Muscle layer of duodenum (tissue), 2 donors: Measurements from ENCODE around the gene PCDHGA6.
"Not testable (repeated sequence)": the region's sequence is repeated elsewhere in the genome, so short reads cannot be mapped to it uniquely, and the experiment has no call there.

Experiments
- H3K27ac ChIP-seq: one replicate; pipeline ENCODE4 v1.7.0; 2013; ENCODE audit warnings: mild to moderate bottlenecking, low read length
- H3K27me3 ChIP-seq: one replicate; pipeline ENCODE4 v1.7.0; 2013; ENCODE audit warnings: low read depth, mild to moderate bottlenecking, control low read depth, low read length
- H3K36me3 ChIP-seq, 2 donors: one replicate each; pipeline ENCODE4 v1.7.0; 2013; ENCODE audit warnings: low read length in 2 of 2, control low read depth in 1 of 2, mild to moderate bottlenecking in 1 of 2; ENCODE audit not compliant: insufficient read depth in 2 of 2, control insufficient read depth in 1 of 2
- H3K4me1 ChIP-seq, 2 donors: one replicate each; pipeline ENCODE4 v1.7.0; 2013; ENCODE audit warnings: low read length in 2 of 2, mild to moderate bottlenecking in 2 of 2, control low read depth in 1 of 2, moderate library complexity in 1 of 2; ENCODE audit not compliant: insufficient read depth in 2 of 2, control insufficient read depth in 1 of 2
- H3K4me3 ChIP-seq, 2 donors: one replicate each; pipeline ENCODE4 v1.7.0; 2013; ENCODE audit warnings: low read length in 2 of 2, low read depth in 1 of 2, mild to moderate bottlenecking in 1 of 2
- H3K9me3 ChIP-seq, 2 donors: one replicate each; pipeline ENCODE4 v1.7.0; 2013; ENCODE audit warnings: low read length in 2 of 2, control low read depth in 1 of 2, mild to moderate bottlenecking in 1 of 2; ENCODE audit not compliant: control insufficient read depth in 1 of 2
- donor health status: healthy.

Gene PCDHGA6

DNA sequence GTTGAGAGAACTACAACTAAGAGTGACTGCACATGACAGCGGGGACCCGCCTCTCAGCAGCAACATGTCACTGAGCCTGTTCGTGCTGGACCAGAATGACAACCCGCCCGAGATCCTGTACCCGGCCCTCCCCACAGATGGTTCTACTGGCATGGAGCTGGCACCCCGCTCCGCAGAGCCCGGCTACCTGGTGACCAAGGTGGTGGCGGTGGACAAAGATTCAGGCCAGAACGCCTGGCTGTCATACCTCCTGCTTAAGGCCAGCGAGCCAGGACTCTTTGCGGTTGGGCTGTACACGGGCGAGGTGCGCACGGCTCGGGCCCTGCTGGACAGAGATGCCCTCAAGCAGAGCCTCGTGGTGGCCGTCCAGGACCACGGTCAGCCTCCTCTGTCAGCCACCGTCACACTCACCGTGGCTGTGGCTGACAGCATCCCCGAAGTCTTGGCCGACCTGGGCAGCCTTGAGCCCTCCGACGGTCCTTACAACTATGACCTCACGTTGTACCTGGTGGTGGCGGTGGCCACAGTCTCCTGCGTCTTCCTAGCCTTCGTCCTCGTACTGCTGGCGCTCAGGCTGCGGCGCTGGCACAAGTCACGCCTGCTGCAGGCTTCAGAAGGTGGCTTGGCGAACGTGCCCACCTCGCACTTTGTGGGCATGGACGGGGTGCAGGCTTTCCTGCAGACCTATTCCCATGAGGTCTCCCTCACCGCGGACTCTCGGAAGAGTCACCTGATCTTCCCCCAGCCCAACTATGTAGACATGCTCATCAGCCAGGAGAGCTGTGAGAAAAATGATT lies 11.0 kb downstream of the PCDHGA6 start:
- H3K27me3 ChIP-seq: no peaks in the 10 kb centered on the region
- peaks cover 0 to 11% of the 10 kb centered on the region in 2 donors for H3K36me3 ChIP-seq
- peak overlapping the region in 1 of 2 donors; percentile 73 for H3K4me3 ChIP-seq
- H3K27ac ChIP-seq: no peak overlapping the region
- peaks cover 63 to 87% of the 10 kb centered on the region in 2 donors for H3K9me3 ChIP-seq
- H3K4me1 ChIP-seq: no peaks in the 10 kb centered on the region

DNA sequence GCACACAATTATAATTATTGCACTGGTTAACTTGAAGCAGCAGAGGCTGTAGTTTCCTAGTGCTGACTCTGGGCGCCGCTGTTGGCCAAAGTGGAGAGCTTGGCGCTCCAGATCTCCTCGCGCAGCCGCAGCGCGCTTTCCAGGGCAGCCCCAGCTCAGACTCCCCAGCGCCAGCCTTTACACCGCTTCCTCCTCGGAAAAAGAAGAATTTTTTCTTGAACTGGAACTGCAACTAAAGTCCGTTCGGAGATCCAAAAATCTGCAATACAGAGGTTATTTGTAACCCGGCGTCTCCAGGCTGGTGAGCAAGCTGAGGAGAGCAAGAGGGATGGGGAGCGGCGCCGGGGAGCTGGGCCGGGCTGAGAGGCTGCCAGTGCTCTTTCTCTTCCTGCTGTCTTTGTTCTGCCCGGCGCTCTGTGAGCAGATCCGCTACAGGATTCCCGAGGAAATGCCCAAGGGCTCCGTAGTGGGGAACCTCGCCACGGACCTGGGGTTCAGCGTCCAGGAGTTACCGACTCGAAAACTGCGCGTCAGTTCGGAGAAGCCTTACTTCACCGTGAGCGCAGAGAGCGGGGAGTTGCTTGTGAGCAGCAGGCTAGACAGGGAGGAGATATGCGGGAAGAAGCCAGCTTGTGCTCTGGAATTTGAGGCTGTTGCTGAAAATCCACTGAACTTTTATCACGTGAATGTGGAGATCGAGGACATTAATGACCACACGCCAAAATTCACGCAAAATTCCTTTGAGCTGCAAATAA lies 14.0 kb downstream of the PCDHGA6 start, which contains the start of gene PCDHGB4:
Gene PCDHGB4 (plus strand): TSS at position 142 of the 755 bp plus-strand sequence. CDS start 187 bp downstream, at position 329.
- H3K4me3 ChIP-seq: peak within 1 kb of the TSS; percentile 38 to 73
- H3K27ac ChIP-seq, H3K27me3 ChIP-seq, H3K36me3 ChIP-seq, H3K4me1 ChIP-seq: not testable (repeated sequence)
- H3K9me3 ChIP-seq: peaks cover 69 to 94% of the 10 kb centered on the region in 2 donors

DNA sequence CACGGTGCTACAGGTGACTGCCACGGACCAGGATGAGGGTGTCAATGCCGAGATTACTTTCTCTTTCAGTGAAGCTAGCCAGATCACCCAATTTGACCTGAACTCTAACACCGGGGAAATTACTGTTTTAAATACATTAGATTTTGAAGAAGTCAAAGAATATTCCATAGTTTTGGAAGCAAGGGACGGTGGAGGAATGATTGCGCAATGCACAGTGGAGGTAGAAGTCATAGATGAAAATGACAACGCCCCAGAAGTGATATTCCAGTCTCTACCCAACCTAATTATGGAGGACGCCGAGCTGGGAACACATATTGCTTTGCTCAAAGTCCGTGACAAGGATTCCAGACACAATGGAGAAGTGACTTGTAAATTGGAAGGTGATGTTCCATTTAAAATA lies 15.0 kb downstream of the PCDHGA6 start:
- H3K36me3 ChIP-seq: peaks cover 0 to 7% of the 10 kb centered on the region in 2 donors
- peak overlapping the region; percentile 38 to 73 for H3K4me3 ChIP-seq
- H3K9me3 ChIP-seq: peaks cover 72 to 94% of the 10 kb centered on the region in 2 donors
- H3K27ac ChIP-seq: no peak overlapping the region
- no peaks in the 10 kb centered on the region for H3K4me1 ChIP-seq
- no peaks in the 10 kb centered on the region for H3K27me3 ChIP-seq

DNA sequence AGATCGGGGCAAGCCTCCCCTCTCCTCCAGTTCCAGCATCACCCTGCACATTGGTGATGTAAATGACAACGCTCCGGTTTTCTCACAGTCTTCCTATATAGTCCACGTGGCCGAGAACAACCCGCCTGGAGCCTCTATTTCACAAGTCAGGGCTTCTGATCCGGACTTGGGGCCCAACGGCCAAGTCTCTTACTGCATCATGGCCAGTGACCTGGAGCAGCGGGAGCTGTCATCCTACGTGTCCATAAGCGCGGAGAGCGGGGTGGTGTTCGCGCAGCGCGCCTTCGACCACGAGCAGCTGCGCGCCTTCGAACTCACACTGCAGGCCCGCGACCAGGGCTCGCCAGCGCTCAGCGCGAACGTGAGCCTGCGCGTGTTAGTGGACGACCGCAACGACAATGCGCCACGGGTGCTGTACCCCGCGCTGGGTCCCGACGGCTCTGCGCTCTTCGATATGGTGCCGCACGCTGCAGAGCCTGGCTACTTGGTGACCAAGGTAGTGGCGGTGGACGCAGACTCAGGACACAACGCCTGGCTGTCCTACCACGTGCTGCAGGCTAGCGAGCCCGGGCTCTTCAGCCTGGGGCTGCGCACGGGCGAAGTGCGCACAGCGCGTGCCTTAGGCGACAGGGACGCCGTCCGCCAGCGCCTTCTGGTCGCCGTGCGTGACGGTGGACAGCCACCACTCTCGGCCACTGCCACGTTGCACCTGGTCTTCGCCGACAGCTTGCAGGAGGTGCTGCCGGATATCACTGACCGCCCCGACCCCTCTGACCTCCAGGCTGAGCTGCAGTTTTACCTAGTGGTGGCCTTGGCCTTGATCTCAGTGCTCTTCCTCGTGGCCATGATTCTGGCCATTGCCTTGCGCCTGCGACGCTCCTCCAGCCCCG lies 15.7 kb downstream of the PCDHGA6 start:
- Histone ChIP-seq H3K27ac (no peak overlapping the region), H3K4me1 (no peaks in the 10 kb centered on the region), H3K4me3 (peak overlapping the region in 1 of 2 donors; percentile 73), H3K36me3 (peaks cover 0 to 7% of the 10 kb centered on the region in 2 donors), H3K9me3 (peaks cover 75 to 95% of the 10 kb centered on the region in 2 donors), H3K27me3 (no peaks in the 10 kb centered on the region)

DNA sequence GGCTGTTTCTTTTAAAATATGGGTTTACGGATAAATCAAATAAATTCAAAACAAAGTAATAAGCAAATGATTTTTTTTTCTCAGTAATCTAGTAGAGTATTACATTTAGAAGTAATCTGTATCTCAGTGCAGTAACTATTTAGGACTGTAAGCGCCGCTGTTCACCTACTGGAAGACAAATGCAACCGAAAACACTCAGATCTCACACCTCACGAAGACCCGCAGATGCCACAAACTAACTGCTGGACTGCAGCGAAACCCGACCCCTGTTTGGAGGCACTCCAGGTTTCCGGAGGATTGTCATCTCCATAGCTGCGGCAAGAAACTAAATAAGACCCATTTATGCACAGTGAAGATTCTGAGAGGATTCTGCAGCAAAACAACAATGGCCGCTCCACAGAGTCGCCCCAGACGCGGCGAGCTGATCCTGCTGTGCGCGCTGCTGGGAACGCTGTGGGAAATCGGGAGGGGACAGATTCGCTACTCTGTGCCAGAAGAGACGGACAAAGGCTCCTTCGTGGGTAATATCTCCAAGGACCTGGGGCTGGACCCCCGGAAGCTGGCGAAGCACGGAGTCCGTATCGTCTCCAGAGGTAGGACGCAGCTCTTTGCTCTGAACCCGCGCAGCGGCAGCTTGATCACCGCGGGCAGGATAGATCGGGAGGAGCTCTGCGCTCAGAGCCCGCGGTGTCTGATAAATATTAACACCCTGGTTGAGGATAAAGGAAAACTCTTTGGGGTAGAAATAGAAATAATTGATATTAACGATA lies 18.9 kb downstream of the PCDHGA6 start, which contains the start of gene PCDHGA8:
Gene PCDHGA8 (plus strand): TSS at position 205 of the 770 bp plus-strand sequence. CDS start 181 bp downstream, at position 386.
- peaks cover 0 to 4% of the 10 kb centered on the region in 2 donors for H3K36me3 ChIP-seq
- H3K27me3 ChIP-seq: no peaks in the 10 kb centered on the region
- H3K9me3 ChIP-seq: peaks cover 59 to 82% of the 10 kb centered on the region in 2 donors
- peak within 1 kb of the TSS in 1 of 2 donors; percentile 73 for H3K4me3 ChIP-seq
- H3K4me1 ChIP-seq: no peaks in the 10 kb centered on the region
- H3K27ac ChIP-seq: no peak within 1 kb of the TSS

DNA sequence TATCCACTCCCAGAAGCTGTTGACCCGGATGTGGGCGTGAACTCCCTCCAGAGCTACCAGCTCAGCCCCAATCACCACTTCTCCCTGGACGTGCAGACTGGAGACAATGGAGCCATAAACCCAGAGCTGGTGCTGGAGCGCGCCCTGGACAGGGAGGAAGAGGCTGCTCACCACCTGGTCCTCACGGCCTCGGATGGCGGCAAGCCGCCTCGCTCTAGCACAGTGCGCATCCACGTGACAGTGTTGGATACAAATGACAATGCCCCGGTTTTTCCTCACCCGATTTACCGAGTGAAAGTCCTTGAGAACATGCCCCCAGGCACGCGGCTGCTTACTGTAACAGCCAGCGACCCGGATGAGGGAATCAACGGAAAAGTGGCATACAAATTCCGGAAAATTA lies 19.6 kb downstream of the PCDHGA6 start:
- no peak overlapping the region for H3K27ac ChIP-seq
- H3K4me3 ChIP-seq: peak overlapping the region in 1 of 2 donors; percentile 73
- peaks cover 57 to 82% of the 10 kb centered on the region in 2 donors for H3K9me3 ChIP-seq
- peaks cover 0 to 4% of the 10 kb centered on the region in 2 donors for H3K36me3 ChIP-seq
- H3K27me3 ChIP-seq: no peaks in the 10 kb centered on the region
- no peaks in the 10 kb centered on the region for H3K4me1 ChIP-seq

DNA sequence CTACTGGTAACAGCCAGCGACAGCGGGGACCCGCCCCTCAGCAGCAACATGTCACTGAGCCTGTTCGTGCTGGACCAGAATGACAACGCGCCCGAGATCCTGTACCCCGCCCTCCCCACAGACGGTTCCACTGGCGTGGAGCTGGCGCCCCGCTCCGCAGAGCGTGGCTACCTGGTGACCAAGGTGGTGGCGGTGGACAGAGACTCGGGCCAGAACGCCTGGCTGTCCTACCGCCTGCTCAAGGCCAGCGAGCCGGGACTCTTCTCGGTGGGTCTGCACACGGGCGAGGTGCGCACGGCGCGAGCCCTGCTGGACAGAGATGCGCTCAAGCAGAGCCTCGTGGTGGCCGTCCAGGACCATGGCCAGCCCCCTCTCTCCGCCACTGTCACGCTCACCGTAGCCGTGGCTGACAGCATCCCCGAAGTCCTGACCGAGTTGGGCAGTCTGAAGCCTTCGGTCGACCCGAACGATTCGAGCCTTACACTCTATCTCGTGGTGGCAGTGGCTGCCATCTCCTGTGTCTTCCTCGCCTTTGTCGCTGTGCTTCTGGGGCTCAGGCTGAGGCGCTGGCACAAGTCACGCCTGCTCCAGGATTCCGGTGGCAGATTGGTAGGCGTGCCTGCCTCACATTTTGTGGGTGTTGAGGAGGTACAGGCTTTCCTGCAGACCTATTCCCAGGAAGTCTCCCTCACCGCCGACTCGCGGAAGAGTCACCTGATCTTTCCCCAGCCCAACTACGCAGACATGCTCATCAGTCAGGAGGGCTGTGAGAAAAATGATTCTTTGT lies 20.9 kb downstream of the PCDHGA6 start:
- not testable (repeated sequence) for H3K4me1 ChIP-seq, H3K27ac ChIP-seq, H3K36me3 ChIP-seq, H3K27me3 ChIP-seq
- Histone ChIP-seq H3K9me3 (peaks cover 60 to 82% of the 10 kb centered on the region in 2 donors), H3K4me3 (peak overlapping the region in 1 of 2 donors; percentile 73)

DNA sequence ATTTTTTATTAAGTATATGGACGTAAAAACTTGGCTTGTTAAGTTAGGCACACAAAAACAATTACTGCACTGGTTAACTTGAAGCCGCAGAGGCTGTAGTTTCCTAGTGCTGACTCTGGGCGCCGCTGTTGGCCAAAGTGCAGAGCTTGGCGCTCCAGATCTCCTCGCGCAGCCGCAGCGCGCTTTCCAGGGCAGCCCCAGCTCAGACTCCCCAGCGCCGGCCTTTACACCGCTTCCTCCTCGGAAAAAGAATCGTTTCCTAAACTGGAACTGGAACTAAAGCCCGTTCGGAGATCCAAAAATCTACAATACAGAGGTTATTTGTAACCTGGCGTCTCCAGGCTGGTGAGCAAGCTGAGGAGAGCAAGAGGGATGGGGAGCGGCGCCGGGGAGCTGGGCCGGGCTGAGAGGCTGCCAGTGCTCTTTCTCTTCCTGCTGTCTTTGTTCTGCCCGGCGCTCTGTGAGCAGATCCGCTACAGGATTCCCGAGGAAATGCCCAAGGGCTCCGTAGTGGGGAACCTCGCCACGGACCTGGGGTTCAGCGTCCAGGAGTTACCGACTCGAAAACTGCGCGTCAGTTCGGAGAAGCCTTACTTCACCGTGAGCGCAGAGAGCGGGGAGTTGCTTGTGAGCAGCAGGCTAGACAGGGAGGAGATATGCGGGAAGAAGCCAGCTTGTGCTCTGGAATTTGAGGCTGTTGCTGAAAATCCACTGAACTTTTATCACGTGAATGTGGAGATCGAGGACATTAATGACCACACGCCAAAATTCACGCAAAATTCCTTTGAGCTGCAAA lies 24.3 kb downstream of the PCDHGA6 start, which contains the start of gene PCDHGB5:
Gene PCDHGB5 (plus strand): TSS at position 192 of the 796 bp plus-strand sequence. CDS start 181 bp downstream, at position 373.
- H3K9me3 ChIP-seq: peaks cover 47 to 77% of the 10 kb centered on the region in 2 donors
- not testable (repeated sequence) for H3K36me3 ChIP-seq, H3K27me3 ChIP-seq, H3K27ac ChIP-seq, H3K4me1 ChIP-seq
- peak within 1 kb of the TSS; percentile 33 to 54 for H3K4me3 ChIP-seq

DNA sequence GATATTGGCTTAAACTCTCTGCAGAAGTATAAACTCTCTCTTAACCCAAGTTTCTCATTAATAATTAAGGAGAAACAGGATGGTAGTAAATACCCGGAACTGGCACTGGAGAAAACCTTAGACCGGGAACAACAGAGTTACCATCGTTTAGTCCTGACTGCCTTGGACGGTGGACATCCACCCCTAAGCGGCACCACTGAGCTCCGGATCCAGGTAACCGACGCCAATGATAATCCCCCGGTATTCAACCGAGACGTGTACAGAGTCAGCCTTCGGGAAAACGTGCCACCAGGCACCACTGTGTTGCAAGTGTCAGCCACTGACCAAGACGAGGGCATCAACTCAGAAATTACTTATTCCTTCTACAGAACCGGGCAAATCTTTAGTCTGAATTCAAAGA lies 24.9 kb downstream of the PCDHGA6 start:
- peak overlapping the region; percentile 33 to 54 for H3K4me3 ChIP-seq
- H3K27me3 ChIP-seq: no peaks in the 10 kb centered on the region
- no peak overlapping the region for H3K27ac ChIP-seq
- peaks cover 0 to 4% of the 10 kb centered on the region in 2 donors for H3K36me3 ChIP-seq
- peaks cover 46 to 77% of the 10 kb centered on the region in 2 donors for H3K9me3 ChIP-seq
- peaks cover 0 to 4% of the 10 kb centered on the region in 2 donors for H3K4me1 ChIP-seq
